Kidney capillary endothelial cell (primary cell): ENCODE results near the gene PTPA.

Source experiments
- DNase-seq: peaks from one replicate; pipeline ENCODE4 v3.0.0-alpha.2; 2018; ENCODE audit warnings: low spot score

PTPA gene

GRCh38 chr9:129084087-129084486 is 27.1 kb upstream of the PTPA start:
- DNase-seq: no peak

GRCh38 chr9:129089246-129089645 is 22.0 kb upstream of the PTPA start:
- DNase-seq: no peak

- no peak for DNase-seq
Observed at GRCh38 chr9:129093602-129094386, 17.4 kb upstream of the PTPA start.

- no peak for DNase-seq
Observed at GRCh38 chr9:129094387-129095169, 16.6 kb upstream of the PTPA start.

GRCh38 chr9:129095170-129095667 is 16.0 kb upstream of the PTPA start:
- DNase-seq: no peak

- no peak for DNase-seq
Observed at GRCh38 chr9:129095908-129096307, 15.3 kb upstream of the PTPA start.

- no peak for DNase-seq
Observed at GRCh38 chr9:129097671-129098306, 13.4 kb upstream of the PTPA start.

GRCh38 chr9:129098328-129098727 is 12.9 kb upstream of the PTPA start:
- no peak for DNase-seq

GRCh38 chr9:129100383-129101169 is 10.6 kb upstream of the PTPA start:
- no peak for DNase-seq

- DNase-seq: no peak
Observed at GRCh38 chr9:129101279-129101678, 9.9 kb upstream of the PTPA start.

- DNase-seq: no peak
Observed at GRCh38 chr9:129102095-129102525, 9.1 kb upstream of the PTPA start.

GRCh38 chr9:129102791-129103594 is 8.2 kb upstream of the PTPA start:
- DNase-seq: peak; percentile 29

GRCh38 chr9:129103595-129103965 is 7.6 kb upstream of the PTPA start:
- DNase-seq: no peak

- no peak for DNase-seq
Observed at GRCh38 chr9:129104051-129104450, 7.2 kb upstream of the PTPA start.

GRCh38 chr9:129105857-129106694 is 5.1 kb upstream of the PTPA start:
- DNase-seq: no peak

- DNase-seq: no peak
Observed at GRCh38 chr9:129107651-129108050, 3.6 kb upstream of the PTPA start.

GRCh38 chr9:129108083-129108804 is 3.0 kb upstream of the PTPA start:
- DNase-seq: no peak

GRCh38 chr9:129108805-129109536 is 2.2 kb upstream of the PTPA start:
- DNase-seq: no peak

- DNase-seq: no peak
Observed at GRCh38 chr9:129109537-129109903, 1.7 kb upstream of the PTPA start.
